HG03575 (cell line): ENCODE results near the gene RTTN.

Experiments used
- ATAC-seq: cut with Tn5 transposase; IDR thresholded peaks from one replicate; pipeline ENCODE4 v1.9.1; 2021; ENCODE audit not compliant: unreplicated experiment, insufficient number of reproducible peaks, low FRiP score; ENCODE audit errors: extremely low read depth

The RTTN gene

GRCh38 chr18:69961718-69962117 is 243.8 kb downstream of the RTTN start:
- ATAC-seq: no peak

DNA sequence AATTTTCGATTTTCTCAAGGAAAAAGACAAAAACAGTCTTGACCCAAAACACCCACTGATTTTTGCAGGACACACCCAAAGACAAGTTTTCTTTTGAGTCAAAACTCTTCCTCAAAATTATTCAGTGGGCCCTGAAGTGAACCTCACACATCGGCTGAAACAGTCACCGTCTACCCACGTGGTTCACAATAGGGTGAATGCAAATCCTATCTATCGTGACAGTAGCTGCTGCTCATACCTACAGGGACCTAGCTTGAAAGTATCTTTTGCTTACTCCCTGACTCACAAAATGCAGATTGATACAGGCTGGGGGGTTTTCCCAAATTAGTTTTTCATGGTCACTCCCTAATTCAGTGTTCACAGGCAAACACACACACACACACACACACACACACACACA is 247.1 kb downstream of the RTTN start:
- no peak for ATAC-seq

GRCh38 chr18:69957747-69958146 is 247.7 kb downstream of the RTTN start:
- ATAC-seq: no peak

GRCh38 chr18:69956665-69957620 is 248.5 kb downstream of the RTTN start:
- ATAC-seq: no peak

GRCh38 chr18:69956057-69956456 is 249.4 kb downstream of the RTTN start:
- ATAC-seq: no peak

GRCh38 chr18:69954719-69955480 is 250.6 kb downstream of the RTTN start:
- ATAC-seq: no peak

- no peak for ATAC-seq
These were observed 252.3 kb downstream of the RTTN start for GRCh38 chr18:69953191-69953590.
